Activated T-cell treated with anti-CD3 and anti-CD28 coated beads for 24 hours (primary cell): Measurements from ENCODE around the gene OTULINL.
A peak's percentile ranks its signal among the peaks of the same experiment; 100 is the strongest.

Experiments used
- DNase-seq: peaks from one replicate; pipeline ENCODE4 v3.0.0-alpha.2; 2020; ENCODE audit warnings: low read depth

OTULINL gene

GRCh38 chr5:14577079-14577725 lies 4.4 kb upstream of the OTULINL start:
- no peak for DNase-seq

GRCh38 chr5:14577971-14578370 lies 3.6 kb upstream of the OTULINL start:
- no peak for DNase-seq

- no peak for DNase-seq
Observed at GRCh38 chr5:14579246-14579645, 2.3 kb upstream of the OTULINL start.

GRCh38 chr5:14579731-14580397 lies 1.7 kb upstream of the OTULINL start:
- no peak for DNase-seq

- DNase-seq, result no peak
Observed at GRCh38 chr5:14580398-14581034, 1.1 kb upstream of the OTULINL start.

GRCh38 chr5:14581891-14582796 lies 552 bp downstream of the OTULINL start:
- DNase-seq, result peak; percentile 69

GRCh38 chr5:14582797-14583137 lies 1.2 kb downstream of the OTULINL start:
- DNase-seq, result no peak

DNA sequence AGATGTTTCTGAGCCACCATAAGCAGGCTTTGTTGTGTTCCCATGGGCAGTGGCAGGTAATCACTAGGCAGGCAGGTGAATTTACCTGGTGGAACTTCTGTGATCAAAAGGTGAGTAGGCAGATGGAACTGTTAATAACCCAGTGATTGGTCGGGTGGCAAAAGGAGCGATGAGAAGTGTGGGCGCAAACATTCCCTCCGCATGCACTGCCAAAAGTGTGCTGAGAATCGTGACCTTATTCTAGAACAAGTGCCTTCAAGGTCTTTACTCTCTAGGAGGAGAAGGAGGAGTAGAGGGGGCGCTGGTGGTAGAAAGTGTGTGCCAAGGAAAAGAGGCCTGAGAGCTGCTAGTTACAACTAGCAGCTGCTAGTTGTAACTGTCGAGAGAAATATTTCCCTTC lies 3.3 kb downstream of the OTULINL start:
- DNase-seq, result no peak

DNA sequence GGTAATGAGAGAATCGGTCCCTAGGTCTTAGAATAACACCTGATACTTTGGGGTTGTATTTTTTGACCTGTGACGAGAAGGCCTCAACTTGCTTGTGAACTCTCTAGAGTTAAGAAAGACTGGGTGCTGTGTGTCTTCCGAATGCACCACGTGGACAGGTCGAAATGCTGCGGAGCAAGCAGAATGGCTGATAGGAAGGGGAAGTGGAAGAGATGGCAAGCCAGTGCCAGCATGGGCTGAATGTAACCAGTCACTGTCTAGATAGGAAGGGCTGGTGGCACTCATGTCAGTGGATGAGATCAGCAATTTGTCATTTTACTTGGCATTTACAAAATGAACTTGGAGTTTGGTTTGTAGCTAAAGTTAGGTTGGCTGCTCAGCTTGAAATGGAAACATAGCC lies 5.6 kb downstream of the OTULINL start:
- DNase-seq, result no peak

GRCh38 chr5:14588145-14588544 lies 6.6 kb downstream of the OTULINL start:
- no peak for DNase-seq

GRCh38 chr5:14588758-14589543 lies 7.4 kb downstream of the OTULINL start:
- no peak for DNase-seq

- no peak for DNase-seq
Observed at GRCh38 chr5:14590949-14591348, 9.4 kb downstream of the OTULINL start.

GRCh38 chr5:14591548-14591947 lies 10.0 kb downstream of the OTULINL start:
- DNase-seq, result no peak

GRCh38 chr5:14593326-14594021 lies 11.9 kb downstream of the OTULINL start:
- DNase-seq, result no peak

DNA sequence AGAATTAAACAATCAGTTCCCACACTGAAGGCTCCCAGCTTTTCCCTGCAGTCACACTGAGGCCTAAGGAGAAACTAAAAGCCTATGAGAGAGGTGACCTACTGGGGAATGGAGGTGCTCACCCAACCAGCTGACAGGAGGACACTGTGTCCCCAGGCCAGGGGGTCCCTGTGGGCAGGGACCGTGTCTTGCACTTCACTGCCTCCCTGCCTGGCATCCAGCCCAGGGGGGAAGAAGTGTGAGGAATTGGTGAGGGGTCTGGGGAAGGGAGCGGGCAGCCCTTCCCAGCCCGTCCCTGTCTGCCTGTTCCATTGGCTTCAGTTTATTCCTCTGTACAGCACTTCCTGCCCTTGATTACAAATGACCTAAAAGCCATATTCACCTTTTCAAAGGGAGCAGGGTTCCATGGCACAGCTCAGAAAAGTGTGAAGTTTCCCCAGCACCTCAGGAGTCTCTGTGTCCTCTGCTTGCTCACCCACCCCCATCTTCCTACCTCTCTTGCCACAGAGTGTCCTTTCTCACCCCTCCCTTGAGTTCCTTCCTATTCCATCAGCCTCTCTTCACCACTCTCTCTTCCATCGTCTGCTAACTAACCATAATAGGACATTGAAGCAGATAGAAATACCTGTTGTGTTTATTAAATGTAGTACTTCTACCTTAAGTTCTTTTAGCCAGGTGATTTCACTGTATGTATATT lies 12.9 kb downstream of the OTULINL start:
- no peak for DNase-seq

DNA sequence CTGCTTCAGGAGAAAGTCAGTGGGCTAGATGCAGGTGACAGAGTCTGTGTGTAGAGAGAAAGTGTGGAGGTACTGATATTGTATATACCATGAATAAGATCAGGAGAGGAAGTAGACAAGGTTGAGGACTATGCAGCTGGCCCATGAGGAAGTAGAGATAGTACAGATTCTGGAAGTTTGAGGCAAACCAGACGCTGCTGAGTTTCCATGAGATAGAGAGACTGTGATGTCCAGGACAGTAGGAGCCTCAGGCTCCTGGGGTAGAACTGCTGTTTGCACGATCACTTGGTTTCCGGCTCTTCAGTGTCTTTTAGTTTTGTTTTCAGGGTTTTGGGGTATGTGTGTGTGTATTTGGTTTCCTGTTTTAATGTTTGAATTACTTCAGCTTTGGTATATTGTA lies 13.6 kb downstream of the OTULINL start:
- DNase-seq, result no peak

DNA sequence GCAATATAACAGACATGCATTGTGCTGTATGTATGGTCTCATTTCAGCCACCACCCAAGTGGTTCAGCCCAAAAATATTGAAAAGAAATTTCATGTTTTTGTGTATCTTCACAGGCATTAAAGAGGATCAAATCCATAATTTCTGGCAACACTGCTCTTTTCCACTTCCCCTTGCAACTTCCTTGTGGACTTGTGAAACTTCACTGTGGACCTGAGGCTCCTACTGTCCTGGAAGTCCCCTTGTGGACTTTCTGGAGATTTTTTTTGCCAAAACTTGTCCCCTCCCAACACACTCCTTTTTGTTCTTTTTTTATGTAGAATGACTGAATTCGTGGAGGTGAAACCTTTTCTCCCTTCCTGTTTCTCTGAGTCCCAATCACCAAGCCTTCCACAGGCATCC lies 14.3 kb downstream of the OTULINL start:
- DNase-seq, result no peak

DNA sequence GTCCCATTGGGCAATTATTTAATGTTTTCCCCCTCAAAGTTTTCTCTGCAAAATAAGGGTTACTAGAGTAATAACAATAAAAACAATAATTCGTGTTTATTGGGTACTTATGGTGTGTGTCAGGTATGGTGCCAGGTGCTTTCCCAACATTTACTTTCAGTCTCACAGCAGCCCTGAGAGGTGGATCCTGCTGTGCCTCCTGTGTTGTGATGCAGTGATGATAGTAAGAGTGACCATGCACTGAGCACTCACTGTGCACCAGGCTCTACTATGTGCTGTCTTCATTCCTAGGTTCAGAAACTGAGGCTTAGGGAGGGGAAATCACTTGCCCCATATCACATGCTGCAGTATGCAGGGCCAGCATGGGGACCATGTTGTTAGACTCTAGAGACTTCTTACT lies 15.5 kb downstream of the OTULINL start:
- no peak for DNase-seq

DNA sequence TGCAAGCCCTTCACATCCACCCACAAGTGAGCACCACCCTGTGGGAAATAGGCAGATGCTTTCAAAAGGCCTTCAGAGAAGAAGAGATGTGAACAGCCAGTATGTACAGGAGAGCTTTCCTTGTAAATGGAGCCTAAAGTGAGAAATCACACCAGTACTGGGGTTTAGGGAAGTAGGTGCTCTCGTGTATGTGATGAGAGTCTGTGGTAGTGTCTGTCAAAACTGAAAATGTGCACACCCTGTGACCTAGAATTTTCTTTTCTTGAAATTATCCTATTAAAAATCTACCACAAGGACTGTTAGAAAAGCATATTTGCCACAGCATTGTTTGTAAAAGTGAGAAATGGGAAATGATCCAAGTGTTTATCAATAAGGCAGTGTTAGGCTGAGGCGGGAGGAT lies 16.6 kb downstream of the OTULINL start:
- DNase-seq, result no peak

GRCh38 chr5:14599476-14600127 lies 18.0 kb downstream of the OTULINL start:
- DNase-seq, result no peak
